ENCODE measurements around the gene ATP6V1C2. TPM values are rescaled to one million over a fixed set of nuclear protein-coding genes. Genes with fewer than 3 reads are reported as not detected.

ATP6V1C2 gene
- total RNA-seq = under 0.01 TPM in 1 of 2 replicates, not detected in the other

DNA sequence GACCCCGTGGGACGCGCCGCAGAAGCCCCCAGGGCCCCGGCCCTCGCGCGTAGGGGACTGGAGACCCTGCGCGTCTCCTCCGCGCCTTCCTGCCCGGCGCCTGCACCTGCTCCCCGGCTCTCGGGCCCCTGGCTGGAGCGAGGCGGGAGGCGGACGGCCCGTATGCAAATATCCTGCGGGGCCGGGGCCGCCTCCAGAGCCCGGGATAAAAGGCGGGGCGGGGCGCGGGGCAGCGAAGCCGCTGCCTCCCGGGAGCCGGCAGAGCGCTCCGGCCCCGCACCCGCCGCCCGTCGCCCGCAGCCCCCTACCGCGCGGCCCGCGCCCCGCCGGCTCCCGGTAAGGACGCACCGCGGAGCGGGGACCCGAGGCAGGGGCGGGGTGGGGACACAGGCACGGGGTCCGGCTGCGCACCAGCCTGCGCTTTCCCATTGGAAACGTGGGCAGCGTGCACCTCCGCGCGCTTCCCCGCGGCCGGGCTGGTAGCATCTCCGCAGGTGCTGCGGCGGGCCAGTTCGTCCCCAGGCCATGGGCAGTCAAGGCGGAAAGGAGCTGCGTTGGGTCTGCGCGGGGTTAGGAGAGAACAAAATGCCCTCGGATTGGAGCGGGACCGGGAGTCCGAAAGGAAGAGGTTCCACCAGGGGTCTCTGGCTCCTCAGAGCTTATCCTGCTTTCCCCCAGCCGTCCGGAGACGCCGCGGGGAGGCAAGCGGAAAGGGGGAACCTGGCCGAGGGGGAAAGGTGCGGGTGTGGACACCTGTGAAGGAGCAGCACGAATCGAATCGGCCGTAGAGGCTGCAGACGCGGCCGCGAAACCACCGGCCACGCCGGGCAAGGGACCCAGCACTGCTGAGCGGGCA is at the start of gene ATP6V1C2:
Gene ATP6V1C2, plus strand, starts transcription at position 235 of the 856 bp plus-strand sequence. CDS start 1,220 bp downstream, outside the sequence.

DNA sequence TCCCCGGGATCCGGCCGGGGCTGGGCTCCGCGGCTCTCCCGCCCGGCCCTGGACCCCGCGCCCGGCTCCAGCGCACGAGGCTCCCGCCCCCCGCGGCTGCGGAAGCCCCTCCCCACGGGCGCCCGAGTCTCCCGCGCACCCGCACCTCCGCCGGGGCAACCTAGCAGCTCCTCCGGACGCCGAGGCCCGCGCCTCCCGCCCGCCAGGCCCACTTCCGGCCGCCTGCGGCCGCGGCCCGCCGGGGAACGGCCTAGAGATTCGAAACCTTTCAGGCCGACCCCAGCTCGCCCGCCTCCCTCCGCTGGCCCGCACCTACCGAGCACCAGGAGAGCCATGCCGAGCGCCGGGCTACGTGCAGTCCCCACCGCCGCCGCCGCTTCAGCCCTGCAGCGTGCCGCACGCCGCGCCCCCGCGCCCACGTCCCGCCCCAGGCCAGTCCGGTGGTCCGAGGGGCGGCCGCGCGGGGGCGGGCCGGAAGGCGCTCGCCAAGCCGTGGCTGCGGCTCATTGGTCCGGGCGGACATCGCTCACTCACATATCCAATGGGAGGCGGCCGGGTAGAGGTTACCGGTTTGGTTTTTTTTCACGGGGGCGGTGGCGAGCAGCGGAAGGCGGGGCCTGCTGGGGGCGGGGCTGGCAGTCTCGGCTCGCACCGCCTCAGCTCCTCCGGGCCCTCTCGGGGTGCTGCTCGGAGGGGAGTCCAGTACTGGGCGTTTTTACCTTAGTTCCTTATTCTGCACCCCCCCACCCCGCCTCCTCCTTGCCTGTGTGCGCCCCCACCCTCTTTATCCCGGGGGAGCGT is 91.1 kb downstream of the ATP6V1C2 start, which contains the start of gene PDIA6:
Gene PDIA6, minus strand, starts transcription at position 424 of the 801 bp plus-strand sequence. Its CDS starts 89 bp downstream, at position 335.

Other genes starting within 250 kb of the ATP6V1C2 start
- gene NOL10, start 31.7 kb upstream of the ATP6V1C2 start, total RNA-seq = 33.6 and 39.9 TPM in 2 replicates
- 993 and 1,079 TPM in 2 replicates for gene PDIA6, start 91.2 kb downstream of the ATP6V1C2 start, total RNA-seq
- gene KCNF1, start 190.3 kb downstream of the ATP6V1C2 start, total RNA-seq = not detected in 2 replicates

Data from smooth muscle cell of the umbilical artery (primary cell).